Measurements from ENCODE around the gene KRT26. TPM values are rescaled to one million over a fixed set of nuclear protein-coding genes. Genes with fewer than 3 reads are reported as not detected.
A peak's percentile ranks its signal among the peaks of the same experiment; 100 is the strongest.

The KRT26 gene
- total RNA-seq, 1 experiment from 2014 or later, result not detected

DNA sequence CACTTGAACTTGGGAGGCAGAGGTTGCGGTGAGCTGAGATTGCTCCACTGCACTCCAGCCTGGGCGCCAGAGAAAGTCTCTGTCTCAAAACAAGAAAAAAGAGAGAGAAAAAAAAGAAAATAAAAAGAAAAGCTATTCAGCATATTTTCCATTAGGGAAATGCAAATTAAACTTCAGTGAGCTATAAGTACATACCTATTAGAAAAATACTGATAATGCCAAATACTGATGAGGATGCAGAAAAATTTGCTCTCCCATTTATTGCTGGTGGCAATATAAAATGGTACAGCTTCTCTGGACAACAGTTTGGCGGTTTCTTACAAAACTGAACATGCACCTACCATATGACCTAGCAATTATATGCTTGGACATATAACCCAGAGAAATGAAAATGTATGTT, 40.6 kb upstream of the KRT26 start:
- POLR2A ChIA-PET, result interaction anchor here (0.8 to 2.2 kb wide), 7 partner anchors 12 to 843 kb away, joined by 3 to 6 read pairs (median 4); no protein-coding TSS in a partner anchor
- no peaks in the 10 kb centered on the region for H3K27me3 Mint-ChIP-seq (ENCODE audit: insufficient read depth, unreplicated experiment)
- H3K4me3 Mint-ChIP-seq (ENCODE audit: unreplicated experiment), result no peak overlapping the region
- peaks cover 11% of the 10 kb centered on the region for H3K36me3 Mint-ChIP-seq (ENCODE audit: insufficient read depth, unreplicated experiment)
- no peak for TF ChIP-seq CTCF (IDR thresholded peaks at IDR 0.05; ENCODE audit: unreplicated experiment)
- BruUV-seq (replicated peaks), result no TSS peak
- intact Hi-C loops (cut with micrococcal nuclease), result no loop called here
- no peak overlapping the region for H3K27ac Mint-ChIP-seq (ENCODE audit: low read depth, unreplicated experiment)
- no peak for DNase-seq (ENCODE audit: unreplicated experiment)
- peaks cover 29% of the 10 kb centered on the region for H3K4me1 Mint-ChIP-seq (ENCODE audit: insufficient read depth, unreplicated experiment)
- CTCF ChIA-PET, result interaction anchor here (0.6 to 0.8 kb wide), 4 partner anchors 44 to 644 kb away, joined by 3 to 5 read pairs (median 4); no protein-coding TSS in a partner anchor
- H3K9me3 Mint-ChIP-seq (ENCODE audit: unreplicated experiment), result no peaks in the 10 kb centered on the region

- ChIA-PET POLR2A (interaction anchor here (0.6 to 2.7 kb wide), 11 partner anchors 8 to 857 kb away, joined by 3 to 19 read pairs (median 4); partner anchors contain the start of gene KRT10), CTCF (interaction anchor here (1.2 kb wide), 1 partner anchor 838 kb away, joined by 3 read pairs; no protein-coding TSS in a partner anchor)
- no TSS peak for BruUV-seq (replicated peaks)
- H3K27me3 Mint-ChIP-seq (ENCODE audit: insufficient read depth, unreplicated experiment), result no peaks in the 10 kb centered on the region
- DNase-seq (ENCODE audit: unreplicated experiment), result peak; percentile 90
- H3K4me1 Mint-ChIP-seq (ENCODE audit: insufficient read depth, unreplicated experiment), result peaks cover 22% of the 10 kb centered on the region
- H3K36me3 Mint-ChIP-seq (ENCODE audit: insufficient read depth, unreplicated experiment), result no peaks in the 10 kb centered on the region
- H3K4me3 Mint-ChIP-seq (ENCODE audit: unreplicated experiment), result peak overlapping the region; percentile 58
- TF ChIP-seq CTCF (IDR thresholded peaks at IDR 0.05; ENCODE audit: unreplicated experiment), result no peak
- H3K9me3 Mint-ChIP-seq (ENCODE audit: unreplicated experiment), result peaks cover under 1% of the 10 kb centered on the region
- intact Hi-C loops (cut with micrococcal nuclease), result no loop called here
- peak overlapping the region; percentile 70 for H3K27ac Mint-ChIP-seq (ENCODE audit: low read depth, unreplicated experiment)
Measured at GRCh38 chr17:40810494-40810893, 38.5 kb upstream of the KRT26 start.

- POLR2A ChIA-PET, result interaction anchor here (0.6 to 2.7 kb wide), 10 partner anchors 9 to 843 kb away, joined by 3 to 19 read pairs (median 4); partner anchors contain the start of gene KRT15
- Mint-ChIP-seq H3K27me3 (ENCODE audit: insufficient read depth, unreplicated experiment) (no peaks in the 10 kb centered on the region), H3K9me3 (ENCODE audit: unreplicated experiment) (peaks cover 7% of the 10 kb centered on the region), H3K36me3 (ENCODE audit: insufficient read depth, unreplicated experiment) (no peaks in the 10 kb centered on the region), H3K4me3 (ENCODE audit: unreplicated experiment) (peak overlapping the region; percentile 58), H3K27ac (ENCODE audit: low read depth, unreplicated experiment) (peak overlapping the region; percentile 70), H3K4me1 (ENCODE audit: insufficient read depth, unreplicated experiment) (peaks cover 22% of the 10 kb centered on the region)
- intact Hi-C loops (cut with micrococcal nuclease), result no loop called here
- TF ChIP-seq CTCF (IDR thresholded peaks at IDR 0.05; ENCODE audit: unreplicated experiment), result no peak
- BruUV-seq (replicated peaks), result no TSS peak
- CTCF ChIA-PET, result interaction anchor here (0.7 to 1.3 kb wide), 7 partner anchors 19 to 856 kb away, joined by 3 read pairs; no protein-coding TSS in a partner anchor
- no peak for DNase-seq (ENCODE audit: unreplicated experiment)
Measured at GRCh38 chr17:40809721-40810421, 37.9 kb upstream of the KRT26 start.

DNA sequence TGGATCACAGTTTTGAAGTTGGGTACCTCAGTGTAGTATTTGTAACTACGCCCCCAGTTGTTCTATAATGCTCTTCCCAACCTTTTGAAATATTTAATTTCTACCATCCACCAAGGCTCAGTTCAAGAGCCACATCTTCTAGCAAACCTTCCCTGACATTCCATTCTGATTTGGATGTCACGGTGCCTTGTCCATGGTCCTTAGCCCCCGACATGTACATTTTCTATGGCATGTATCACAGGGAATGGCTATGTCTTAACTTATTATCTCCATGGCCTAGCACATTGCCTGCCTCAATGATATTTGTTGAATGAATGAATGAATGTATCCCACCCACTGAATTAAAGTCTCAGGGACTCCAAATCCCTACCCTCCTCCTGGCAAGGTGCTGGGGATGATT, 34.1 kb upstream of the KRT26 start:
- POLR2A ChIA-PET, result interaction anchor here (0.7 to 1.9 kb wide), 4 partner anchors 14 to 708 kb away, joined by 3 to 6 read pairs (median 4); partner anchors contain the start of gene KRT12
- CTCF ChIA-PET, result interaction anchor here (0.6 to 2.4 kb wide), 6 partner anchors 51 to 857 kb away, joined by 3 to 10 read pairs (median 4); no protein-coding TSS in a partner anchor
- intact Hi-C loops (cut with micrococcal nuclease), result no loop called here

More for the DNA sequence above, 34.1 kb upstream of the KRT26 start:
- H3K36me3 Mint-ChIP-seq (ENCODE audit: insufficient read depth, unreplicated experiment), result no peaks in the 10 kb centered on the region
- no peak for TF ChIP-seq CTCF (IDR thresholded peaks at IDR 0.05; ENCODE audit: unreplicated experiment)
- no TSS peak for BruUV-seq (replicated peaks)
- no peak overlapping the region for H3K27ac Mint-ChIP-seq (ENCODE audit: low read depth, unreplicated experiment)
- peaks cover 7% of the 10 kb centered on the region for H3K9me3 Mint-ChIP-seq (ENCODE audit: unreplicated experiment)
- DNase-seq (ENCODE audit: unreplicated experiment), result no peak
- no peak overlapping the region for H3K4me3 Mint-ChIP-seq (ENCODE audit: unreplicated experiment)
- peaks cover 13% of the 10 kb centered on the region for H3K4me1 Mint-ChIP-seq (ENCODE audit: insufficient read depth, unreplicated experiment)
- no peaks in the 10 kb centered on the region for H3K27me3 Mint-ChIP-seq (ENCODE audit: insufficient read depth, unreplicated experiment)

Measured in MCF 10A (cell line).